BLaER1 treated with 17β-estradiol and CSF1 and Interleukin-3, amounts not matched to agents 10 nM and 100 nM (cell line): ENCODE measurements around the gene STAU1.
"Not testable (repeated sequence)": the region's sequence is repeated elsewhere in the genome, so short reads cannot be mapped to it uniquely, and the experiment has no call there.

Experiments used
- H3K27ac ChIP-seq, 11 experiments: shearing (Covaris generic); formaldehyde crosslinking; 2 replicates each; pipeline ENCODE4 v1.8.1; 2022
- H3K27me3 ChIP-seq, 11 experiments: shearing (Covaris generic); formaldehyde crosslinking; 2 replicates each; pipeline ENCODE4 v1.8.1; 2022
- H3K36me3 ChIP-seq, 11 experiments: shearing (Covaris generic); formaldehyde crosslinking; 2 replicates each; pipeline ENCODE4 v1.8.1; 2022
- H3K4me1 ChIP-seq, 10 experiments: shearing (Covaris generic); formaldehyde crosslinking; 2 replicates each; pipeline ENCODE4 v1.8.1; 2022
- H3K4me2 ChIP-seq, 11 experiments: shearing (Covaris generic); formaldehyde crosslinking; 2 replicates each; pipeline ENCODE4 v1.8.1; 2022
- H3K4me3 ChIP-seq, 10 experiments: shearing (Covaris generic); formaldehyde crosslinking; 2 replicates each; pipeline ENCODE4 v1.8.1; 2022
- H3K9ac ChIP-seq, 11 experiments: shearing (Covaris generic); formaldehyde crosslinking; 2 replicates each; pipeline ENCODE4 v1.8.1; 2022
- H3K9me3 ChIP-seq, 11 experiments: shearing (Covaris generic); formaldehyde crosslinking; replicated peaks in 1 of 11; 2 replicates each; pipeline ENCODE4 v1.8.1; 2022
- H4K20me1 ChIP-seq, 11 experiments: shearing (Covaris generic); formaldehyde crosslinking; 2 replicates each; pipeline ENCODE4 v1.8.1; 2022
- Cebpa-rat ChIP-seq, 11 experiments: shearing (Covaris generic); IDR thresholded peaks; 2 replicates each; pipeline ENCODE4 v1.8.1; 2022

STAU1 gene

GRCh38 chr20:49229381-49229780 lies 41.2 kb upstream of the STAU1 start:
- H3K9ac ChIP-seq = peak overlapping the region in 1 of 11 experiments; percentile 72; a peak in 1 of 22 replicates
- H4K20me1 ChIP-seq = peaks cover 0 to 48% (median 13%) of the 10 kb centered on the region in 11 experiments; a peak in 10 of 22 replicates

GRCh38 chr20:49228676-49229075 lies 40.5 kb upstream of the STAU1 start:
- Histone ChIP-seq H4K20me1 (peaks cover 0 to 46% (median 16%) of the 10 kb centered on the region in 11 experiments; a peak in 11 of 22 replicates), H3K27ac (peak overlapping the region in 7 of 11 experiments; percentile 5 to 44 (median 41); a peak in 7 of 22 replicates), H3K36me3 (peaks cover 81 to 98% (median 92%) of the 10 kb centered on the region in 11 experiments), H3K9me3 (no peaks in the 10 kb centered on the region), H3K9ac (peak overlapping the region in 3 of 11 experiments; percentile 11 to 36 (median 20); a peak in 3 of 22 replicates), H3K4me2 (peak overlapping the region in 1 of 11 experiments; percentile 19; a peak in 1 of 22 replicates), H3K4me1 (peaks cover 21 to 37% (median 31%) of the 10 kb centered on the region in 10 experiments), H3K27me3 (no peaks in the 10 kb centered on the region), H3K4me3 (no peak overlapping the region)
- TF ChIP-seq Cebpa-rat (IDR thresholded peaks at IDR 0.05) = no peak

More at GRCh38 chr20:49229381-49229780, 41.2 kb upstream of the STAU1 start:
- Histone ChIP-seq H3K4me2 (peak overlapping the region in 8 of 11 experiments; percentile 74 to 92 (median 82); a peak in 11 of 22 replicates), H3K4me1 (peaks cover 21 to 37% (median 31%) of the 10 kb centered on the region in 10 experiments), H3K27me3 (no peaks in the 10 kb centered on the region), H3K27ac (peak overlapping the region in 9 of 11 experiments; percentile 68 to 85 (median 82); a peak in 8 of 22 replicates), H3K36me3 (peaks cover 81 to 98% (median 92%) of the 10 kb centered on the region in 11 experiments), H3K4me3 (no peak overlapping the region), H3K9me3 (no peaks in the 10 kb centered on the region)
- no peak for TF ChIP-seq Cebpa-rat (IDR thresholded peaks at IDR 0.05)

GRCh38 chr20:49225896-49226295 lies 37.8 kb upstream of the STAU1 start:
- Histone ChIP-seq H3K9ac (no peak overlapping the region), H3K9me3 (no peaks in the 10 kb centered on the region), H3K4me2 (no peak overlapping the region), H3K27ac (no peak overlapping the region), H3K27me3 (no peaks in the 10 kb centered on the region), H3K4me1 (peaks cover 16 to 31% (median 24%) of the 10 kb centered on the region in 10 experiments), H3K36me3 (peaks cover 86 to 98% (median 94%) of the 10 kb centered on the region in 11 experiments), H4K20me1 (peaks cover 0 to 57% (median 15%) of the 10 kb centered on the region in 11 experiments; a peak in 11 of 22 replicates), H3K4me3 (no peak overlapping the region)
- no peak for TF ChIP-seq Cebpa-rat (IDR thresholded peaks at IDR 0.05)

- peaks cover 0 to 49% (median 16%) of the 10 kb centered on the region in 11 experiments; a peak in 9 of 22 replicates for H4K20me1 ChIP-seq
- H3K9me3 ChIP-seq = no peaks in the 10 kb centered on the region
- TF ChIP-seq Cebpa-rat (IDR thresholded peaks at IDR 0.05) = no peak
- H3K4me2 ChIP-seq = peak overlapping the region; percentile 88 to 98 (median 95)
- peak overlapping the region; percentile 84 to 96 (median 87) for H3K9ac ChIP-seq
- peaks cover 39 to 50% (median 47%) of the 10 kb centered on the region in 11 experiments for H3K36me3 ChIP-seq
- no peaks in the 10 kb centered on the region for H3K27me3 ChIP-seq
- peaks cover 20 to 31% (median 22%) of the 10 kb centered on the region in 10 experiments for H3K4me1 ChIP-seq
- peak overlapping the region; percentile 70 to 96 (median 87) for H3K27ac ChIP-seq
- peak overlapping the region; percentile 74 to 97 (median 86) for H3K4me3 ChIP-seq
These were observed 32.0 kb upstream of the STAU1 start for GRCh38 chr20:49219924-49220831.

- peak in 9 of 11 experiments; percentile 45 to 85 (median 72); a peak in 15 of 22 replicates for TF ChIP-seq Cebpa-rat (IDR thresholded peaks at IDR 0.05)
- Histone ChIP-seq H3K9me3 (no peaks in the 10 kb centered on the region), H3K4me2 (peak within 1 kb of the TSS; percentile 88 to 98 (median 95)), H3K27ac (peak within 1 kb of the TSS; percentile 70 to 96 (median 87)), H3K36me3 (peaks cover 30 to 42% (median 38%) of the 10 kb centered on the region in 11 experiments), H3K9ac (peak within 1 kb of the TSS; percentile 84 to 96 (median 87)), H4K20me1 (peaks cover 0 to 40% (median 14%) of the 10 kb centered on the region in 11 experiments; a peak in 9 of 22 replicates), H3K4me3 (peak within 1 kb of the TSS; percentile 74 to 97 (median 86)), H3K27me3 (no peaks in the 10 kb centered on the region), H3K4me1 (peaks cover 20 to 31% (median 22%) of the 10 kb centered on the region in 10 experiments)
These were observed 31.2 kb upstream of the STAU1 start, which contains the start of gene DDX27 for GRCh38 chr20:49219091-49219923. DDX27 (plus strand) TSS chr20:49219416; CDS start chr20:49219449, 33 bp downstream.

GRCh38 chr20:49218739-49219090 lies 30.6 kb upstream of the STAU1 start:
- Histone ChIP-seq H3K9ac (peak overlapping the region; percentile 43 to 96 (median 86); a peak in 21 of 22 replicates), H3K27ac (peak overlapping the region; percentile 40 to 96 (median 87); a peak in 21 of 22 replicates), H3K4me1 (peaks cover 20 to 31% (median 22%) of the 10 kb centered on the region in 10 experiments), H4K20me1 (peaks cover 0 to 34% (median 11%) of the 10 kb centered on the region in 11 experiments; a peak in 9 of 22 replicates), H3K4me3 (peak overlapping the region; percentile 24 to 97 (median 84); a peak in 10 of 20 replicates), H3K36me3 (peaks cover 24 to 36% (median 32%) of the 10 kb centered on the region in 11 experiments), H3K4me2 (peak overlapping the region; percentile 29 to 81 (median 63))
- not testable (repeated sequence) for H3K9me3 ChIP-seq, H3K27me3 ChIP-seq

GRCh38 chr20:49216991-49217578 lies 29.0 kb upstream of the STAU1 start:
- no peak for TF ChIP-seq Cebpa-rat (IDR thresholded peaks at IDR 0.05)
- H3K9ac ChIP-seq = no peak overlapping the region
- H3K4me3 ChIP-seq = no peak overlapping the region

More at GRCh38 chr20:49216991-49217578, 29.0 kb upstream of the STAU1 start:
- Histone ChIP-seq H3K4me1 (peaks cover 20 to 31% (median 22%) of the 10 kb centered on the region in 10 experiments), H3K27me3 (no peaks in the 10 kb centered on the region), H3K27ac (no peak overlapping the region), H3K36me3 (peaks cover 9 to 19% (median 16%) of the 10 kb centered on the region in 11 experiments), H3K9me3 (peaks cover 0 to 2% (median under 1%) of the 10 kb centered on the region in 11 experiments; a peak in 9 of 22 replicates), H4K20me1 (peaks cover 0 to 24% (median 8%) of the 10 kb centered on the region in 11 experiments; a peak in 7 of 22 replicates), H3K4me2 (peak overlapping the region; percentile 23 to 82 (median 60); a peak in 16 of 22 replicates)
